Stimulated activated CD8-positive, alpha-beta memory T cell treated with anti-CD3 and anti-CD28 coated beads, Interleukin-15, amount 100 ng/mL, for 24 hours (primary cell): ENCODE measurements around the gene ATG10.

Source experiments
- DNase-seq: peaks from one replicate; pipeline ENCODE4 v3.0.0-alpha.2; 2020; ENCODE audit warnings: low read depth

ATG10 gene

GRCh38 chr5:82165740-82166530 is 194.1 kb downstream of the ATG10 start:
- DNase-seq, result no peak

DNA sequence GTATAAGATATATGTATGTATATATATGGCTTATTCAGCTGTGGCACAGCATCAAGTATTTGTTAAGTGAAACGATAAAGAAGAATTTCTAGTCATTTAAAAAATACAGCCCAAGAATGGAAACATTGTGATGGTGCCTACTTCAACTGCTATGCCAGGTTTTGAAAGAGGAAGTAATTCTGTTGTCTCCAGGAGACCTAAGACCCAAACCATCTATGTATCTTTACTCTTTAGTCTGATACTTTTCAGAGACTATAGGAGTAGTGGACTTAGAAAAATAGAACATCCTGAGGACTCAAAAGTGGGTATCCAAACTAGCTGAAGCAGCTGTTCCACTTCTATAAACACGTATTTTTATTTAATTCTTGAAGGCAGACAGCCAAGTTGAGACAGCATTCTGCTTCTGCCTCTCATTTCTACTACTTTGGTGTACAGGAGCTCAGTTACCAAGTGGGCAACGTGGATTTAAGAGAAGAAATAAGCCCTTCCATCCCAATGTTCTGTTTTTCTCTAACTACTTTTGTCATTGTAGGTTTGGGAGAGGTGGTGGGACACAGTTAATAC is 195.6 kb downstream of the ATG10 start:
- no peak for DNase-seq

GRCh38 chr5:82168294-82168693 is 196.5 kb downstream of the ATG10 start:
- DNase-seq, result no peak

GRCh38 chr5:82169892-82170291 is 198.1 kb downstream of the ATG10 start:
- DNase-seq, result no peak

GRCh38 chr5:82174128-82174918 is 202.5 kb downstream of the ATG10 start:
- DNase-seq, result peak; percentile 25

- DNase-seq, result no peak
These were observed 203.0 kb downstream of the ATG10 start for GRCh38 chr5:82174919-82175219.

DNA sequence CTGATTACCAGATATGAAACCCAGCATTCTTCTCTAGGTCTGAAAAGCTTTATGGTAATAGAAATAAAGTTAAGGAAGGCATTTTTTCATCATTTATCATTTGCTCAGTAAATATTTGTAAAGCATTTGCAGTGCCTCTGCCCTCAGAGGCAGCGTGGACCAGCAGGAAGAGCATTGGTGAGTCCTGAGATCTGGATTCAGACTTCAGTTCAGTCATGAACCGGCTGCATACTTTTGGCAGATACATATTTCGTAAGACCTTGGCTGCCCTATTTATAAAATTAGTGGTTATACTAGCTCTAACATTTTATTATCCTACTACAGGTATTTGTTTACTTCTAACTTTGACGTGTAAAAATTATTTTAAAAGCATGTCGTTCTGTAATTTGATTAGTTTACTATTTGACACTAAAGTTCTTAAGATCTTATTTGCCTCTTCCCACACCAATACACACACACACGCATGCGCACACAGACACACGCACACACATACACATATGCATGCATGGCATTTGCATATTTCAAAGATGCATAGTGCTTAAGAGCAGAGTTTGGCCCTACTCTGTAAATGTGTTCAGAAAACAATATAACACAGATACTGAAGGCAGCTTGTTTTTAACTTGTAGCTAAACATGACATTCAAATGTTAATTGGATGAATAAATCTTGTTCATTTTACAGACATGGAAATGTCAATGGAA is 204.4 kb downstream of the ATG10 start:
- no peak for DNase-seq

GRCh38 chr5:82178378-82178777 is 206.6 kb downstream of the ATG10 start:
- DNase-seq, result no peak

- DNase-seq, result no peak
These were observed 210.8 kb downstream of the ATG10 start for GRCh38 chr5:82182662-82183061.

- DNase-seq, result no peak
These were observed 212.0 kb downstream of the ATG10 start for GRCh38 chr5:82183828-82184227.

GRCh38 chr5:82185851-82186250 is 214.0 kb downstream of the ATG10 start:
- no peak for DNase-seq

DNA sequence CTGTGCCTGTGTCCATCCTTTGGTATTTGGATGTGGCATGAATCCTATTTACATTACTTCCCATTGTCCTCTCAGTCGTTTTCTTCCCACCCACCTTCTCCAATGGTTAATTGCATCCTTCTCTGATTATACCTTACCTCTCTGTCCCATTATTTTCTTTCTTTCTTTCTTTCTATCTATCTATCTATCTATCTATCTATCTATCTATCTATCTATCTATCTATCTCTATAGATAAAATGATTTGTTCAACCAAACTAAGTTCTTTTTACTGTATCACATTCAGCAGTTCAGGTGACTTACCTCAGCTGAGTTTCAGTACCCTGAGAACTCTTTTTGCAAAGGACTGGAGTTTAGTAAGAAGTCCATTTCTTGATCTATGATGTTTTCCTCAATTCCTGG is 225.7 kb downstream of the ATG10 start:
- no peak for DNase-seq

DNA sequence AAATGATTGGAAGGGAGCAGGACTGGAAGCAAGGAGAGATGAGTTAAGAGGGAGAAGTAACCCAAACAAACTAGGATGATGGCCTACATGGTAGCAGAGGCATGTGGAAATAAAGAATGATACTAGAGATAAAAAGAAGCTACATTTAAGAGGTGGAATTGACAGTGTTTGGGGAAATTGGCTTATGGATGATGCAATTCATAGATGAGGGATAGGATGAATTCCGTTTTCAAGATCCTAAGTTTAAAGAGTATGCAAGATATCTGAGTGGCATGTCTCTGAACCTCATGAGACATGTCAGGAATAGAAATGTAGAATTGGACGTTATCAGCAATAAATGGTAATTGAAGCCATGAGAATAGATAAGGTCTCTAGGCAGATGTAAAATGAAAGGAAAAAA is 232.7 kb downstream of the ATG10 start:
- DNase-seq, result no peak

- DNase-seq, result no peak
These were observed 233.2 kb downstream of the ATG10 start for GRCh38 chr5:82205005-82205404.

DNA sequence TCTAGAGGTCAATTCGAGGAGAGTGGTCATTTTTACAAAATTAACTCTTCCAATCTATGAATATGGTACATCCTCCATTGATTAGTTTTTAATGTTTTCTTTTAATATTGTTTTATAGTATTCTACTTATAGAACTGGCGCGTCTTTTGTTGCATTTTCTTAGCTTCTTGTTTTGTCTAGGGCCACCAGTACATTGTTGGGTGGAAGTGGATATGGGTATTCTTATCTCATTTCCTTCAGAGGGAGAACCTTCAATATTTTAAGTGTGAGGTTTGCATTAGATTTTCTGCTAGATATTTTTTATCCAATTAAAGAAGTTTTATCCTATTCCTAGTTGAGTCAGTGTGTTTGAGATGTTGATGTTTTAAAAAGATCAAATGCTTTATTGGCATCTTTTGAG is 236.5 kb downstream of the ATG10 start:
- DNase-seq, result no peak

DNA sequence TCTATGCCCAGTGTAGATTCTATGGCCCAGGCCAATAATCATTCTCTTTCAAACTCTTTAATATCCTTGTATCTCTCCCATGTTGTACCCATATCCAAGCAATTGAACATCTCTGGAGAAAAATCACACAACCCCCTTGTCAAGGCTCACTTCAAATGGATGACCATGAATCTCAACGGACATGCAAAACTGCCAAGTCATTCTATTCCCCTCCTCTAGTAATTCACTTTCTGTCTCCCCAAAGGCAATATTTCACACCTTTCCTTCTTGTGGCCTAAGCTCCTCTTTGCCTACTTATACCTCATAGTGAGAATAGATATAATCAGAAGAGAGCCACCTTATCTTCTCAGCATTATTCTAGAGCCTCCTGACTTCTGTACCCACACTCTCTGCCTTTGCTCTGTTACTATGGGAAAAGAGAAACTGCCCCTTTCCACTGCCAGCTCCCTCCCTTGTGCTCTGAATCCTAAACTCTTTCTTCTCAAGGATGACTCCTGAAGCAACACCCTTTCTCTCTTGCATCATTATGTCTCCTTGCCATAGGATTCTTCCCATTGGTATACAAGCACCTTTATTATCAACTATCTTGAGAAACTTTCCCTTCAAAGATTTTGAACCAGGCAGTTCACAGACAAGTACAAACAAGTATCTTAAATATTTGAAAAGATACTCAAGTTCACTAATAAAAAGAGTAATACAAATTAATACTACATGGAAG is 240.2 kb downstream of the ATG10 start:
- DNase-seq, result no peak

GRCh38 chr5:82217917-82218316 is 246.1 kb downstream of the ATG10 start:
- DNase-seq, result no peak

- no peak for DNase-seq
These were observed 246.7 kb downstream of the ATG10 start for GRCh38 chr5:82218374-82219156.

GRCh38 chr5:82221020-82221419 is 249.2 kb downstream of the ATG10 start:
- DNase-seq, result no peak

GRCh38 chr5:82222597-82223574 is 251.1 kb downstream of the ATG10 start:
- no peak for DNase-seq
